ENCODE measurements around the gene GPR158.

DNA sequence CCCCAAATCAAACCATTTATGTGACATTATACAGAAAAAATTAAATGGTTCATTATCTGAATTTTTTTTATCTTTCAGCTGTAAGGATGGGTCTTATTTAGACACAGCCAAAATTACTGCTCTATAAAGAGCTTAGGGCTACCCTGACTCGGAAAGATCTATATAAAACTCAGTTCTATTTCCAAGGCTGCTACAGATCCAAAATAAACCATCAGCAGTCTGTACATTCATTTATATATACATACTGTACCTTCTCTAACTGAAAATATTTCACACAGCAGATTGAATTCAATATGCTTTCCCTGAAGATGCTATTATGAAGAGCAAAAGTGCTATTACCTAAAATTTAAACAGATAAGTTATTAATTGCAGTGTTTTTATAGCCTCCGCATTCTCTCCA is 471.6 kb downstream of the GPR158 start:
- TF ChIP-seq ZNF274 (IDR thresholded peaks at IDR 0.05; ENCODE audit: borderline replicate concordance, extremely low read depth, low read length) (no peak), HDAC6 (IDR thresholded peaks at IDR 0.05; ENCODE audit: low read depth, low read length) (no peak), ATF3 (IDR thresholded peaks at IDR 0.05; ENCODE audit: insufficient read depth, low read depth, low read length) (no peak), EP300 (IDR thresholded peaks at IDR 0.05; ENCODE audit: borderline replicate concordance in 1 of 2, low read depth in 2 of 2, low read length in 2 of 2) (no peak), BRCA1 (IDR thresholded peaks at IDR 0.05; ENCODE audit: low read depth, low read length) (no peak), KDM4A (IDR thresholded peaks at IDR 0.05; ENCODE audit: low read depth, low read length, severe bottlenecking) (no peak), POLR2A (IDR thresholded peaks at IDR 0.05; ENCODE audit: control extremely low read depth in 1 of 2, low read depth in 2 of 2, low read length in 2 of 2) (no peak), EZH2 (IDR thresholded peaks at IDR 0.05; ENCODE audit: low read depth, low read length, severe bottlenecking) (no peak), EGR1 (IDR thresholded peaks at IDR 0.05; ENCODE audit: borderline replicate concordance, low read depth, low read length) (no peak)
- TF ChIP-seq, protein P1, sequence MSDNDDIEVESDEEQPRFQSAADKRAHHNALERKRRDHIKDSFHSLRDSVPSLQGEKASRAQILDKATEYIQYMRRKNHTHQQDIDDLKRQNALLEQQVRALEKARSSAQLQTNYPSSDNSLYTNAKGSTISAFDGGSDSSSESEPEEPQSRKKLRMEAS (IDR thresholded peaks at IDR 0.05): no peak
- TF ChIP-seq, protein P2, sequence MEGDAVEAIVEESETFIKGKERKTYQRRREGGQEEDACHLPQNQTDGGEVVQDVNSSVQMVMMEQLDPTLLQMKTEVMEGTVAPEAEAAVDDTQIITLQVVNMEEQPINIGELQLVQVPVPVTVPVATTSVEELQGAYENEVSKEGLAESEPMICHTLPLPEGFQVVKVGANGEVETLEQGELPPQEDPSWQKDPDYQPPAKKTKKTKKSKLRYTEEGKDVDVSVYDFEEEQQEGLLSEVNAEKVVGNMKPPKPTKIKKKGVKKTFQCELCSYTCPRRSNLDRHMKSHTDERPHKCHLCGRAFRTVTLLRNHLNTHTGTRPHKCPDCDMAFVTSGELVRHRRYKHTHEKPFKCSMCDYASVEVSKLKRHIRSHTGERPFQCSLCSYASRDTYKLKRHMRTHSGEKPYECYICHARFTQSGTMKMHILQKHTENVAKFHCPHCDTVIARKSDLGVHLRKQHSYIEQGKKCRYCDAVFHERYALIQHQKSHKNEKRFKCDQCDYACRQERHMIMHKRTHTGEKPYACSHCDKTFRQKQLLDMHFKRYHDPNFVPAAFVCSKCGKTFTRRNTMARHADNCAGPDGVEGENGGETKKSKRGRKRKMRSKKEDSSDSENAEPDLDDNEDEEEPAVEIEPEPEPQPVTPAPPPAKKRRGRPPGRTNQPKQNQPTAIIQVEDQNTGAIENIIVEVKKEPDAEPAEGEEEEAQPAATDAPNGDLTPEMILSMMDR (IDR thresholded peaks at IDR 0.05; ENCODE audit: control extremely low read depth in 1 of 3, insufficient read depth in 1 of 3, low read depth in 1 of 3, low read length in 3 of 3): no peak
